ENCODE results near the gene C3AR1.

GRCh38 chr12:8034802-8035201, 31.4 kb downstream of the C3AR1 start:
- TF ChIP-seq CTCF (IDR thresholded peaks at IDR 0.05) (no peak), POLR2AphosphoS5 (IDR thresholded peaks at IDR 0.05) (no peak), EP300 (IDR thresholded peaks at IDR 0.05) (no peak)
